Measurements from ENCODE around the gene A2ML1.

Gene A2ML1

DNA sequence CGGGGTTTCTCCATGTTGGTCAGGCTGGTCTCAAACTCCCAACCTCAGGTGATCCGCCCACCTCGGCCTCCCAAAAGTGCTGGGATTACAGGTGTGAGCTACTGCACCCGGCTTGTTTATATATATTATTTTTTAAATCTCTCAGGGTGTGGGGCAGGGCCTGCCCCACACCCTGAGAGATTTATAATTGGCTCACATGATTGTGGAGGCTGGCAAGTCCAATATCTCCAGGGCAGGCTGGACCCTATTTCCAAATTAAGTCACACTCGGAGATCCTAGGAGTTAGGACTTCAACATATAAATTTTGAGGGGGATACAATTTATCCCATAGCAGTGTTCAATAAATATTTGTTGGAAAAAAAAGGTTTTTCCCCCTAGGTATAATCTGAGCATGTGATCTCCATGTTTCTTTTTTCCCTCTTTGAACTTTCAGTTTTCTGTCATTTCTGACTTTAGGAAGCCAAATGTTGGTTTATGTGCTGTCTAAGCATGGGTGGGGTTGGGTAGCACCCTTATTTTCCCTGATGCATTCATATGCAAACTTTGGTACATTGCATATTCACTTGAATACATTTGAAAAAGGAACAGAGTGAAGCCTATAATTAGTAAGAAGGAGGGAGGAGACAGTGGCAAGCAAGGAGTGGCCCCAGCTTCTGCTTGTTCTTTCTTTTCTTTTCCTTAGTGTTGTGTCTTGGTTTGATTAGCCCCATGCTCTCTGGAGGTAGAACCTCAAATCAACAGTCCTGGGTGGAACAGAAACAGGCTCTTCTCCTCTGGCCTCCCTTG is 8.7 kb upstream of the A2ML1 start:
- ATAC-seq, result no peak
- no peak for TF ChIP-seq TOX (CRISPR knock-in tag; IDR thresholded peaks at IDR 0.05; ENCODE audit: borderline replicate concordance)
- no peak for TF ChIP-seq OSR1 (CRISPR knock-in tag; IDR thresholded peaks at IDR 0.05)
- no peak for TF ChIP-seq ARNTL (CRISPR knock-in tag; IDR thresholded peaks at IDR 0.05; ENCODE audit: borderline replicate concordance, low read depth)
- no peak for TF ChIP-seq GLIS3 (CRISPR knock-in tag; IDR thresholded peaks at IDR 0.05)
- TF ChIP-seq ZC3H10 (CRISPR knock-in tag; IDR thresholded peaks at IDR 0.05), result no peak
- TF ChIP-seq, protein P1, sequence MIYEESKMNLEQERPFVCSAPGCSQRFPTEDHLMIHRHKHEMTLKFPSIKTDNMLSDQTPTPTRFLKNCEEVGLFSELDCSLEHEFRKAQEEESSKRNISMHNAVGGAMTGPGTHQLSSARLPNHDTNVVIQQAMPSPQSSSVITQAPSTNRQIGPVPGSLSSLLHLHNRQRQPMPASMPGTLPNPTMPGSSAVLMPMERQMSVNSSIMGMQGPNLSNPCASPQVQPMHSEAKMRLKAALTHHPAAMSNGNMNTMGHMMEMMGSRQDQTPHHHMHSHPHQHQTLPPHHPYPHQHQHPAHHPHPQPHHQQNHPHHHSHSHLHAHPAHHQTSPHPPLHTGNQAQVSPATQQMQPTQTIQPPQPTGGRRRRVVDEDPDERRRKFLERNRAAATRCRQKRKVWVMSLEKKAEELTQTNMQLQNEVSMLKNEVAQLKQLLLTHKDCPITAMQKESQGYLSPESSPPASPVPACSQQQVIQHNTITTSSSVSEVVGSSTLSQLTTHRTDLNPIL (CRISPR knock-in tag; IDR thresholded peaks at IDR 0.05; ENCODE audit: low read depth), result no peak
- no peak for TF ChIP-seq ZNF565 (CRISPR knock-in tag; conservative IDR thresholded peaks at IDR 0.05; ENCODE audit: low read depth)
- no peak for TF ChIP-seq ZNF8 (CRISPR knock-in tag; IDR thresholded peaks at IDR 0.05)
- TF ChIP-seq ZFP3 (CRISPR knock-in tag; IDR thresholded peaks at IDR 0.05), result no peak
- TF ChIP-seq, protein P2, sequence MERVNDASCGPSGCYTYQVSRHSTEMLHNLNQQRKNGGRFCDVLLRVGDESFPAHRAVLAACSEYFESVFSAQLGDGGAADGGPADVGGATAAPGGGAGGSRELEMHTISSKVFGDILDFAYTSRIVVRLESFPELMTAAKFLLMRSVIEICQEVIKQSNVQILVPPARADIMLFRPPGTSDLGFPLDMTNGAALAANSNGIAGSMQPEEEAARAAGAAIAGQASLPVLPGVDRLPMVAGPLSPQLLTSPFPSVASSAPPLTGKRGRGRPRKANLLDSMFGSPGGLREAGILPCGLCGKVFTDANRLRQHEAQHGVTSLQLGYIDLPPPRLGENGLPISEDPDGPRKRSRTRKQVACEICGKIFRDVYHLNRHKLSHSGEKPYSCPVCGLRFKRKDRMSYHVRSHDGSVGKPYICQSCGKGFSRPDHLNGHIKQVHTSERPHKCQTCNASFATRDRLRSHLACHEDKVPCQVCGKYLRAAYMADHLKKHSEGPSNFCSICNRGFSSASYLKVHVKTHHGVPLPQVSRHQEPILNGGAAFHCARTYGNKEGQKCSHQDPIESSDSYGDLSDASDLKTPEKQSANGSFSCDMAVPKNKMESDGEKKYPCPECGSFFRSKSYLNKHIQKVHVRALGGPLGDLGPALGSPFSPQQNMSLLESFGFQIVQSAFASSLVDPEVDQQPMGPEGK (CRISPR knock-in tag; IDR thresholded peaks at IDR 0.05; ENCODE audit: borderline replicate concordance), result no peak
- TF ChIP-seq BACH2 (CRISPR knock-in tag; IDR thresholded peaks at IDR 0.05; ENCODE audit: borderline replicate concordance), result no peak
- TF ChIP-seq, protein P3, sequence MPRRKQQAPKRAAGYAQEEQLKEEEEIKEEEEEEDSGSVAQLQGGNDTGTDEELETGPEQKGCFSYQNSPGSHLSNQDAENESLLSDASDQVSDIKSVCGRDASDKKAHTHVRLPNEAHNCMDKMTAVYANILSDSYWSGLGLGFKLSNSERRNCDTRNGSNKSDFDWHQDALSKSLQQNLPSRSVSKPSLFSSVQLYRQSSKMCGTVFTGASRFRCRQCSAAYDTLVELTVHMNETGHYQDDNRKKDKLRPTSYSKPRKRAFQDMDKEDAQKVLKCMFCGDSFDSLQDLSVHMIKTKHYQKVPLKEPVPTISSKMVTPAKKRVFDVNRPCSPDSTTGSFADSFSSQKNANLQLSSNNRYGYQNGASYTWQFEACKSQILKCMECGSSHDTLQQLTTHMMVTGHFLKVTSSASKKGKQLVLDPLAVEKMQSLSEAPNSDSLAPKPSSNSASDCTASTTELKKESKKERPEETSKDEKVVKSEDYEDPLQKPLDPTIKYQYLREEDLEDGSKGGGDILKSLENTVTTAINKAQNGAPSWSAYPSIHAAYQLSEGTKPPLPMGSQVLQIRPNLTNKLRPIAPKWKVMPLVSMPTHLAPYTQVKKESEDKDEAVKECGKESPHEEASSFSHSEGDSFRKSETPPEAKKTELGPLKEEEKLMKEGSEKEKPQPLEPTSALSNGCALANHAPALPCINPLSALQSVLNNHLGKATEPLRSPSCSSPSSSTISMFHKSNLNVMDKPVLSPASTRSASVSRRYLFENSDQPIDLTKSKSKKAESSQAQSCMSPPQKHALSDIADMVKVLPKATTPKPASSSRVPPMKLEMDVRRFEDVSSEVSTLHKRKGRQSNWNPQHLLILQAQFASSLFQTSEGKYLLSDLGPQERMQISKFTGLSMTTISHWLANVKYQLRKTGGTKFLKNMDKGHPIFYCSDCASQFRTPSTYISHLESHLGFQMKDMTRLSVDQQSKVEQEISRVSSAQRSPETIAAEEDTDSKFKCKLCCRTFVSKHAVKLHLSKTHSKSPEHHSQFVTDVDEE (CRISPR knock-in tag; IDR thresholded peaks at IDR 0.05), result no peak
- no peak for TF ChIP-seq RARB (CRISPR knock-in tag; IDR thresholded peaks at IDR 0.05)
- TF ChIP-seq, protein P4, sequence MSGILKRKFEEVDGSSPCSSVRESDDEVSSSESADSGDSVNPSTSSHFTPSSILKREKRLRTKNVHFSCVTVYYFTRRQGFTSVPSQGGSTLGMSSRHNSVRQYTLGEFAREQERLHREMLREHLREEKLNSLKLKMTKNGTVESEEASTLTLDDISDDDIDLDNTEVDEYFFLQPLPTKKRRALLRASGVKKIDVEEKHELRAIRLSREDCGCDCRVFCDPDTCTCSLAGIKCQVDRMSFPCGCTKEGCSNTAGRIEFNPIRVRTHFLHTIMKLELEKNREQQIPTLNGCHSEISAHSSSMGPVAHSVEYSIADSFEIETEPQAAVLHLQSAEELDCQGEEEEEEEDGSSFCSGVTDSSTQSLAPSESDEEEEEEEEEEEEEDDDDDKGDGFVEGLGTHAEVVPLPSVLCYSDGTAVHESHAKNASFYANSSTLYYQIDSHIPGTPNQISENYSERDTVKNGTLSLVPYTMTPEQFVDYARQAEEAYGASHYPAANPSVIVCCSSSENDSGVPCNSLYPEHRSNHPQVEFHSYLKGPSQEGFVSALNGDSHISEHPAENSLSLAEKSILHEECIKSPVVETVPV (CRISPR knock-in tag; IDR thresholded peaks at IDR 0.05), result no peak
- no peak for TF ChIP-seq SNAI2 (CRISPR knock-in tag; IDR thresholded peaks at IDR 0.05)
- no peak for TF ChIP-seq ZFP30 (CRISPR knock-in tag; IDR thresholded peaks at IDR 0.05)
- TF ChIP-seq, protein P5, sequence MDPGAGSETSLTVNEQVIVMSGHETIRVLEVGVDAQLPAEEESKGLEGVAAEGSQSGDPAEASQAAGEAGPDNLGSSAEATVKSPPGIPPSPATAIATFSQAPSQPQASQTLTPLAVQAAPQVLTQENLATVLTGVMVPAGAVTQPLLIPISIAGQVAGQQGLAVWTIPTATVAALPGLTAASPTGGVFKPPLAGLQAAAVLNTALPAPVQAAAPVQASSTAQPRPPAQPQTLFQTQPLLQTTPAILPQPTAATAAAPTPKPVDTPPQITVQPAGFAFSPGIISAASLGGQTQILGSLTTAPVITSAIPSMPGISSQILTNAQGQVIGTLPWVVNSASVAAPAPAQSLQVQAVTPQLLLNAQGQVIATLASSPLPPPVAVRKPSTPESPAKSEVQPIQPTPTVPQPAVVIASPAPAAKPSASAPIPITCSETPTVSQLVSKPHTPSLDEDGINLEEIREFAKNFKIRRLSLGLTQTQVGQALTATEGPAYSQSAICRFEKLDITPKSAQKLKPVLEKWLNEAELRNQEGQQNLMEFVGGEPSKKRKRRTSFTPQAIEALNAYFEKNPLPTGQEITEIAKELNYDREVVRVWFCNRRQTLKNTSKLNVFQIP (CRISPR knock-in tag; IDR thresholded peaks at IDR 0.05; ENCODE audit: borderline replicate concordance, low read depth), result no peak
- no peak for TF ChIP-seq ZNF70 (CRISPR knock-in tag; IDR thresholded peaks at IDR 0.05)

DNA sequence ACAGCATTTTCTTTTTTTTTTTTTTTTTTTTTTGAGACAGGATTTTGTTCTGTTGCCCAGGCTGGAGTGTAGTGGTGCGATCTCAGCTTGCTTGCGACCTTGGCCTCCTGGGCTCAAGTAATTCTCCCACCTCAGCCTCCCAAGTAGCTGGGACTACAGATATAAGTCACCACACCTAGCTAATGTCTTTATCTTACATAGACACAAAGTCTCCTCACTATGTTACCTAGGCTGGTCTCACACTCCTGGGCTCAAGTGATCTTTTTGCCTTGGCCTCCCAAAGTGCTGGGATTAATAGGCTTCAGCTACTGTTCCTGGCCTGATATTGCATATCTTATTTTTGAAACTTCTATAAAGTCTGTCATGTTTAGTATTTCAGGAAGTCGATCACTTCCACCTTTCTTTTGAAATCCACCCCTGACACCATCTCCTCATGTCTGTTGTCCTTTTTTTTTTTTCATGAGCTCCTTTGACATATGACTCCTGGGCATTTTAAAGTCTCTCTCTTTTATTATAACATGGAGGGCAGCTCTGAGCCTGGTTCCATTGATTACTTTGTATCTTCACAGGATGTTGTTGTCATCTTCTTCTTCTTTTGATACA is 5.9 kb upstream of the A2ML1 start:
- ATAC-seq, result no peak
- no peak for TF ChIP-seq ARNTL (CRISPR knock-in tag; IDR thresholded peaks at IDR 0.05; ENCODE audit: borderline replicate concordance, low read depth)
- TF ChIP-seq, protein P2 (CRISPR knock-in tag; IDR thresholded peaks at IDR 0.05; ENCODE audit: borderline replicate concordance), result no peak
- no peak for TF ChIP-seq TOX (CRISPR knock-in tag; IDR thresholded peaks at IDR 0.05; ENCODE audit: borderline replicate concordance)
- no peak for TF ChIP-seq BACH2 (CRISPR knock-in tag; IDR thresholded peaks at IDR 0.05; ENCODE audit: borderline replicate concordance)
- TF ChIP-seq, protein P3 (CRISPR knock-in tag; IDR thresholded peaks at IDR 0.05), result no peak
- TF ChIP-seq TCF4 (CRISPR knock-in tag; IDR thresholded peaks at IDR 0.05; ENCODE audit: borderline replicate concordance), result no peak
- TF ChIP-seq ESRRG (CRISPR knock-in tag; IDR thresholded peaks at IDR 0.05), result no peak
- TF ChIP-seq CSDC2 (CRISPR knock-in tag; IDR thresholded peaks at IDR 0.05), result no peak
- no peak for TF ChIP-seq ISL1 (CRISPR knock-in tag; IDR thresholded peaks at IDR 0.05)
- TF ChIP-seq, protein P5 (CRISPR knock-in tag; IDR thresholded peaks at IDR 0.05; ENCODE audit: borderline replicate concordance, low read depth), result no peak

Data from SK-N-SH treated with all-trans-retinoic acid at 6 μM for 48 hours (cell line).